ENCODE data around the gene SP6.

DNA sequence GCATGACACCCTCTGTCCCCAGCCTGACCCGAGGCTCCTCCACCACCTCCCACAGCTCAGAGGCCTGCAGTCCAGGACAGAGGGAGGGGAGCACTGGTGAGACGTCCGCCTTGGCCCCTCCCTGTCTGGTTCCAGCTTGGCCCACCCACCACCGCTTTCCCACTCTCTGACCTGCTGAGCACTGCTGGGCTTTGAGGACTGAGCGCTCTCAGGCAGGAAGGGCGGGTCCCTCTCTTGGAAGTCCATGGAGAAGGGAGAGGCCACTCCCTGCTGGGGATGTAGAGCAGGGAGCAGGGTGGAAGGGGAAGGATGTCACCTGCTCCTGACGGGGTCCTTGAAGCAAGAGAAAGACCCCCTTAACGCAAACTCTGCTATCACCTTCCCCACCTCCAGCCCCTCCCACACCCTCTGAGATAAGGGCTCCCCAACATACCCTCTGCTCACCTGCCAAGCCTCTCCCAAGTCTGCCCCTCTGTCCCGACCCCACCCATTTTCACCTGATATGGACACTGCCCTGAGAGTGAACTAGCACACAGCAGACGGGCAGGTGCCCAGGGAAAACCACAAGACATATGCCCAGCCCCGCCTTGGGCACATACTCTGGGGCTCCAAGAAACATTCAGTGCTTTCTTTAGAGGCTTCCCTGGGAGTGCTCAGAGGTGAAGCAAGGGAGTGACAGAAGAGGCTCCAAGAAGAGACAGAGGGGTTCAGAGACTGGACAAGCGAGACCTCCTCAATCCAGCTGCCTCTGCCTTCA is 30.8 kb downstream of the SP6 start:
- TF ChIP-seq POLR2A (IDR thresholded peaks at IDR 0.05; ENCODE audit: control extremely low read depth in 1 of 2, low read depth in 2 of 2, low read length in 2 of 2) (no peak), CHD2 (IDR thresholded peaks at IDR 0.05; ENCODE audit: low read length) (no peak), EZH2 (IDR thresholded peaks at IDR 0.05; ENCODE audit: low read depth, low read length, severe bottlenecking) (no peak), MAFK (IDR thresholded peaks at IDR 0.05; ENCODE audit: low read depth, low read length) (no peak)
- TF ChIP-seq, protein P1, sequence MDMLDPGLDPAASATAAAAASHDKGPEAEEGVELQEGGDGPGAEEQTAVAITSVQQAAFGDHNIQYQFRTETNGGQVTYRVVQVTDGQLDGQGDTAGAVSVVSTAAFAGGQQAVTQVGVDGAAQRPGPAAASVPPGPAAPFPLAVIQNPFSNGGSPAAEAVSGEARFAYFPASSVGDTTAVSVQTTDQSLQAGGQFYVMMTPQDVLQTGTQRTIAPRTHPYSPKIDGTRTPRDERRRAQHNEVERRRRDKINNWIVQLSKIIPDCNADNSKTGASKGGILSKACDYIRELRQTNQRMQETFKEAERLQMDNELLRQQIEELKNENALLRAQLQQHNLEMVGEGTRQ (IDR thresholded peaks at IDR 0.05; ENCODE audit: low read length) = no peak

All from H1 (cell line).